Posterior cingulate gyrus (tissue), 11 donors: ENCODE data around the gene GPR82.
"Not testable (repeated sequence)": the region's sequence is repeated elsewhere in the genome, so short reads cannot be mapped to it uniquely, and the experiment has no call there.

Experiments used
- DNase-seq, 10 donors: peaks; one replicate each; pipeline versions ENCODE4 v3.0.0 to v3.0.0-alpha.2; 2020 to 2021; ENCODE audit warnings: mixed read lengths in 3 of 10
- intact Hi-C: fragments of 100-400 bp; cut with DNase I; formaldehyde crosslinking; loops from one replicate; pipeline ENCODE4 v1.15.1; 2023

The GPR82 gene, protein sequence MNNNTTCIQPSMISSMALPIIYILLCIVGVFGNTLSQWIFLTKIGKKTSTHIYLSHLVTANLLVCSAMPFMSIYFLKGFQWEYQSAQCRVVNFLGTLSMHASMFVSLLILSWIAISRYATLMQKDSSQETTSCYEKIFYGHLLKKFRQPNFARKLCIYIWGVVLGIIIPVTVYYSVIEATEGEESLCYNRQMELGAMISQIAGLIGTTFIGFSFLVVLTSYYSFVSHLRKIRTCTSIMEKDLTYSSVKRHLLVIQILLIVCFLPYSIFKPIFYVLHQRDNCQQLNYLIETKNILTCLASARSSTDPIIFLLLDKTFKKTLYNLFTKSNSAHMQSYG

DNA sequence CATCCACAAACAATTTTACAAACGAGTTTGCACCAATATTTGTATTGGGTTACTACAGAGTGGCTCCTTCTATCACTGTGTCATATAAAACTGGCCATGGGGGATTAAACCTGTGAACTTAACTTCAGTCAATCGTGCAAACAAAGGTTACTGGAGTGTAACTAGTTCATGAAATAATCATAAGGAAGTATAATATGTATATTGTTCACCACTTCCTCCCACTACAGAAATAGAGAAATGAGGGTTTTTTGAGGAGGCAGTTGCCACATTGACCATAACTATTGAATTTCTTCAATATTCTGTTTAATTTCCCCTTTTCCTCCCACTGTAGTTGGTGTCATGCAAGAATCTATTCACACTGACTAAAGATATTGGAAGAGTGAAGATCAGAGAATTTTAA is at the start of gene GPR82:
Gene GPR82 (plus strand): TSS at position 356 of the 400 bp plus-strand sequence. CDS start 2,846 bp downstream, outside the sequence.
- no peak for DNase-seq
- intact Hi-C loops, result no loop called here

DNA sequence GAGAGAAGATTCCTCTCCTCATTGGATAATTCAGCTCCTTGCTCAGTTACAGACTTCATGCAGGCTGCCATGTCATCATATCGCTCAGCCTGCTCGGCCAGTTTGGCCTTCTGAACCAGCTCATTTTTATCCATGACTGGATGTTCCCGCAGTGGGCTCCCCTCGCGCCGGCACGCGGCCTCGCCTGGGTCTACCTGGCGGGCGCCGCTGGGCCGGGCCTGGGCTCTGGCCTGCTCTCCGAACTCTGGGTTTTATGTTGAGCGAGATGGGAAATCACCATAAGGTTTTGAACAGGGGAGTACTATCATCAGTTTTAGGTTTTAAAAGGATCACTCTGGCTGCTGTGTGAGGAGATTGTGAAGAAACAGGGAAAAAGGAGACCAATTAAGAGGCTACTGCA is 47.6 kb upstream of the GPR82 start:
- DNase-seq, intact Hi-C loops: not testable (repeated sequence)

DNA sequence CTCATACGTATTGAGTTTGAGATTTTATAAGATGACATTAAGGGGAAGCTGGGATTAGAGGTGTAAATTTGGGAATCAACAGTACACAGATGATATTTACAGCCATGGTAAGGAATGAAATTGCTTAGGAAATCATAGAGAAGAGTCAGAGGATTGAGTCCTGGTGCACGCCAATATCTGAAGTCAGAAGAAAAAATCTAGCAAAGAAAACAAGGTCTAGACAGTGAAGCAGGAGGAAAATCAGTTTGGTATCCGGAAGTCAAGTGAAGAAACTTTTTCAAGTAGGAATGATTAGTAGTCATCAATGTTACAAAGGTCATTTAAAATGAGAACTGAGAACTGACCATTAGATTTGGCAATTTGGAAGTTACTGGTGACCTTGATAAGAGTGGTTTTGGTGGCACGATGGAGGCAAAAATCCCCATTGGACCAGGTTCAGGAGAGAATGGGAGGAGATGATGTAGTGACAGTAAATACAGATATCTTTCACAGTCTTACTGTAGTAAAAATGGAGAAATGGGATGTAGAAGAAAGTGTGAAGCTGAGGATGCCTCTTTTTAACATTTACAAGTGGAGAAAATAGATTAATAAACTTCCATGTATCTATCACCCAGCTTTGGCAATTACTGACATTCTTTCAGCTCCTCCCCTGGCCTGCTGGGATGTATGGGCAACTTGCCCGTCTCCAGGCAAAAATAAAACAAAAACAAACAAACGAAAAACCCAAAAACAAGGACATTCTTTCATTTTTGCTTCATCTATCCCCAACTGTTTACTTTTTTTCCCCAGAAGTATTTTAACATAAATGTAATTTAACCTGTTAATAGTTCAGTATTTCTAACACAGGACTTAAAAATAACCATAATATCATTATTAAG is 46.6 kb upstream of the GPR82 start:
- DNase-seq, result no peak
- intact Hi-C loops, result no loop called here

DNA sequence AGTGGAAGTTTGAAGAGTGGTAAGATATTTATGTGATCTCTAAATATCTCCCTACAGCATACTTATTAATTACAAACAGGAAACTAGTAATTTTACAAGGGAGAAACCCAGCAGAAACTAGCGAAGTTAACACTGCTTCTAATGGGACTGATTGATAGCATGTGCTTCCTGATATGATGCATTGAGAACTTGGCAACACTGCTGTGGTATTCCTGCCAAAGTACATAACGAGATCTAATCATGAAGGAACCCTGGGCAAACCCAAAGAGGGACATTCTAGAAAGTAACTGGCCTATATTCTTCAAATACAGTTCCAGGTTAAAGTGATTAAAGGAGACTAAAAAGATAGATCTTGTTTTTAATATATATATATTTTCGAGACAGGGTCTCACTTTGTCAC is 39.8 kb upstream of the GPR82 start:
- intact Hi-C loops, result no loop called here
- no peak for DNase-seq

DNA sequence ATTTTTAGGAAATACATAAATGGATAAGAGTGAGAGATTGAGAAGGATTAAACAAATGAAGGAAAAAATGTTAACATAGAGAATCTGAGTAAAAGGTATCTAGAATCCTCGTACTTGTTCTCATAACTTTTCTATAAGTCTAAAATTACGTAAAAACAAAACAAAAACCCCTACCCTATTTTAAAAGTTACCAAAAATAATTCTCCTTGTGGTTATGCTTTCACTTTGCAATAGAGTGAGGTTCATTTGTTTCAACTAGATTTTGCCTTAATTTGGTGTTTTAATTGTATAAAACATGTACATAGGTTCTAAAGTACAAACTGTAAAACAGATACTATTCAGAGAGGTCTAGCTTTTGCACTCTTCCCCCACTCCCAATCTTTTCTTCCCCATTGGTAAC is 39.0 kb upstream of the GPR82 start:
- intact Hi-C loops, result loop anchor here (5.0 kb wide), 1 partner anchor 67 kb away; no protein-coding TSS in a partner anchor

DNA sequence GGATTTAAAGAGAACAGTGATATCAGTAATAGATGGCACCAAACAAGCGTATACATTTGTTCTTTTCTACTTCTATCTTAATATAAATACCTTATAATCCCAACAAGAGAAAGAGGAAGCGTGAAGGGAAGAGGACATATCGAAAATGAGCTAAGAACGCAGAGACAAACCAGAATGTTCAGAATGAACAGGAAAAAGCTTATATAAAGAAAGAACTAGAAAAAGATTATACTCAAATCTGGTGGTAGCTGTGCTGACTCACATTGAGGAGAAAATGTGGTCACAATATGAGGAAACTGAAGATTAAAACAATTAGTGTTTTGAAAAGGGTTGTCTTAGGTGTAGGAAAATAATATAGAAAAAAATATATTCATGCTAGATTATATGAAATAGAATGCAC is 37.2 kb upstream of the GPR82 start:
- intact Hi-C loops, result loop anchor here (5.0 kb wide), 1 partner anchor 66 kb away; no protein-coding TSS in a partner anchor
- no peak for DNase-seq

More for the DNA sequence above, 39.0 kb upstream of the GPR82 start:
- DNase-seq, result no peak

DNA sequence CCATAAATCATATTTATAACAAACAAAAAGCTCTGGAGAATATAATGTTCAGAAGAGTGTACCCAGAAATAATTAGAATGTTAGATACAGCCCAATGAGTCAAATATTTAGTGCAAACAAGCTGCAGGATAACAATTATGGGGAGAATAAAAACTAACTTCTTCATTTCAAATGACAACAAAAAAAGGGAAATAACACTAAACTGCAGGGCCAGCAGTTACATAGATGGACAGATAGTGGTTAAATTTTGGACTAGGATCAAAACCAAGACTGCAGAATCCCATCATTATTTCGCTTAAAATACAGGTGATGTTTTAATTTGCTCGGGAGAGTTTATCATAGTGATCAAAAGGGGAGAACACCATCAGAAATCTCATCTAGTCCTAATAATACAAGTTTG is 35.8 kb upstream of the GPR82 start:
- DNase-seq, result no peak
- intact Hi-C loops, result loop anchor here (5.0 kb wide), 1 partner anchor 64 kb away; no protein-coding TSS in a partner anchor

DNA sequence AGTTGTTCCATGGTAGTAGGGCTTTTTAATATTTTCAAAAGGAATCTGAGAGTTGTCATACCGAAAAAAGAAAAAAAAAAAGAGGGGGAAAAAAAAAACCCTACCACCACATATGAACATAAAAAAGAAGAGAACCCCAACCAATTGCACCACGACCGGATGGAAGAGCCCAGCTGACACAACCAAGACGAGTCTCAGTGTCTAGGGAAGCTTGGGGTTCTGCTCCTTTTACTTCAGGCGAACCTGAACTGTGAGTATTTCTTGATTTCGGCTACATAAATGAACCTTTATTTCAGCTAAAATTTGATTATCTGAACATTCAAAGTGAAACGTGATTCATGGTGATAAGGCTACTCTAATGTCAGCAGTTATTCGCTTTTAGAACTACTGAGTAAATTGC is 35.1 kb upstream of the GPR82 start, which contains the start of gene GPR34:
Gene GPR34 (plus strand): TSS at position 139 of the 400 bp plus-strand sequence. CDS start 6,661 bp downstream, outside the sequence.
- no peak for DNase-seq
- intact Hi-C loops, result loop anchor here (5.0 kb wide), 1 partner anchor 63 kb away; no protein-coding TSS in a partner anchor

DNA sequence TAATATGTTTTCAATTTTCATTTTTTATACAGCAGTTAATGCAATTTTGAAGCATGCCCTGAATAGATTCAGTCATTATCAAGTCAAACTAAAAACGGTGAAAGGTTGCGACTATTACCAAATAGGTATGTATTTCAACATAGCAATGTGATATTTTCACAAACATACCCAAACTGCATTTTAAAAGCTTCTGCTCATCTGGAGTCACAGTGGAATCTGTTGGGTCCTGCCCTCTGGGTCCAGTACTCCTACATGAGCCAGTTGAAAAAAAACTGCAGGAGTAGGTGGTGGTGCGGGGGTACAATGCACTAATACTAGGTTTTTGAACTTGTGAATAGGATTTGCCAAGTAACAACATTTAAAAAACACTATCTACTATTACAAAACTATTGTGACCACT is 34.3 kb upstream of the GPR82 start:
- intact Hi-C loops, result loop anchor here (5.0 kb wide), 1 partner anchor 63 kb away; no protein-coding TSS in a partner anchor
- DNase-seq, result no peak

DNA sequence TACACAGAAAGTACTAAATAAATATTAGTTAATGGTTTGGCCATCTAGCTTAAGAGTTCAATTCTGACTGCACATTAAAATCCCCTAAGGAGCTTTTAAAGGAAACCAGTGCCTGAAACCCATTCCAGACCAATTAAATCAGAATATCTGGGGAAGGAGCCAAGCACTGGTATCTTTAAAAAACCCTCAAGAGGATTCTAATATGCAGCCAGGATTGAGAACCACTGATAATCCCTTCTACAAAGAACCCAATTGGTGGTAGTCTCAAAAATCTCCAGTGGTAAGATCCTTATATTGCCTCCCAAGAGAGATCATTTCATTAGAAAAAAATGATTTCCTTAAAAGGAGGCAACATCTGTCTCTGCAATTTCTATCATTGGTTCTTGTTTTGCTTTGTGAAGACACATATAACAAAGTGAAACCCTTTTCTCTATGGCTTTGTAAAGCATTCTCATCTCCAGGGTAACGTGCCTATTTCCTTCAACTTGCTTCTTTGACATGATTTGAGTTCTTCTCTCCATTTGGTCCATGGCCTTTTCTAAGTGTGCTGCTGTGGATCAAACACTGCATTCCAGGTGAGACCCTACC is 31.7 kb upstream of the GPR82 start:
- no peak for DNase-seq

DNA sequence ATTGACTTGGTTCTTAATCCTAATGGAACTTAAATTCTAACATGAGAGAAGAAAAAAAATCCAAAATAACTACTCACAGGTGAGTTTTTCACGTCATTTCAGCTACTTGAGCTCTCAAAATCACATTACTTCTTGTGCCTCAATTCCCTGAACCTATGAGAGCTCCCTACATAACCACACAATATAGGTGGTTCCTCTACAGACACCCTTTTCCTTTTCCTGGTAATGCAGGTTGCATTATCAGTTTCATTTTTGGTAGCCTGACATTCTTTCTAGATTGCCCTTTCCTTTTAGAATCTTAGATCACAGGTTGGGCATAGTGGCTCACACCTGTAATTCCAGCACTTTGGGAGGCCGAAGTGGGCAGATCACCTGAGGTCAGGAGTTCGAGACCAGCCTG is 31.0 kb upstream of the GPR82 start:
- intact Hi-C loops, result no loop called here
- DNase-seq, result no peak

More for the DNA sequence above, 31.7 kb upstream of the GPR82 start:
- intact Hi-C loops, result no loop called here

DNA sequence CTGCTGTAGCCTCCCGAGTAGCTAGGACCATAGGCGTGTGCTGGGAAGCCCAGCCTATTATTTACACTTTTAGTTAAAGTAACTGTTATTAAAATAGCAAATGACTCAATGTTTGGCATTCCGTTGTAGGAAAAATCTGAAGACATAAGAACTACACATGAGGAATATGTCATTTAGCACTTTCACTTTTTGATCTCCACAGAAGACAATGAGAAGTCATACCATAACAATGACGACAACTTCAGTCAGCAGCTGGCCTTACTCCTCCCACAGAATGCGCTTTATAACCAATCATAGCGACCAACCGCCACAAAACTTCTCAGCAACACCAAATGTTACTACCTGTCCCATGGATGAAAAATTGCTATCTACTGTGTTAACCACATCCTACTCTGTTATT is 28.6 kb upstream of the GPR82 start:
- no peak for DNase-seq
- intact Hi-C loops, result no loop called here

DNA sequence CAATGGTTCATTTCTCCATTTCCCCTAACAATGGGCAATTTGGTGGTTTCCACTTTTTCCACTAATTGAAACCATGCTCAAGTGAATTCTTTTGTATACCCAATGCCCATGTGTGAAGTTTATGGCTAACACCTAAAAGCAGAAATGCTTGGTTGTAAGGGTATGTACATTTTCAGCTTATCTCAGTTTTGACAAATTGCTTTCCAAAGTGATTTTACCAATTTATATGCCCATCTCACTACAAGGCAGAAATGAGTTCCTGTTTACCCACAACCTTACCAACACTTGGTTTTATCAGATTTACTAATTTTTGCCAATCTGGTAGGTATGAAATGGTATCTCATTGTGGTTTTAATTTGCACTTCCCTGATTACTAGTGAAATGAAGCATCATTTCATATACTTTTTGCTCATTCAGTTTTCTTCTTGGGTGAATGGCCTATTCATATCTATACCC is 20.4 kb upstream of the GPR82 start:
- DNase-seq, result no peak
- intact Hi-C loops, result no loop called here

DNA sequence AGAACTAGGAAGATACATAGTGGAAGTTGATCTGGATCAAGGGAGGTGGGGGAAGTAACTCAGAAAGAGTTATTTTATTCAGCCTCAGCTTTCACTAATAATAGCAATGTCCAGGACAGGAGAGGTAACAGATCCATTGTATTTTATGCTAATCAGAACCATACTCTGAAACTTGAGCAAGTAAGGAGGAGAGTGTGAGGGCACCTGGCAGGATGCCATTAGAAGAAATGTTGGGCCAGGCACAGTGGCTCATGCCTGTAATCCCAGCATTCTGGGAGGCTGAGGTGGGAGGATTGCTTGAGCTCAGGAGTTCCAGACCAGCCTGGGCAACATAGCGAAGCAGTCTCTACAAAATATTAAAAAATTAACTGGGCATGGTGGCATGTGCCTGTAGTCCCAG is 18.9 kb upstream of the GPR82 start:
- no peak for DNase-seq
- intact Hi-C loops, result no loop called here

DNA sequence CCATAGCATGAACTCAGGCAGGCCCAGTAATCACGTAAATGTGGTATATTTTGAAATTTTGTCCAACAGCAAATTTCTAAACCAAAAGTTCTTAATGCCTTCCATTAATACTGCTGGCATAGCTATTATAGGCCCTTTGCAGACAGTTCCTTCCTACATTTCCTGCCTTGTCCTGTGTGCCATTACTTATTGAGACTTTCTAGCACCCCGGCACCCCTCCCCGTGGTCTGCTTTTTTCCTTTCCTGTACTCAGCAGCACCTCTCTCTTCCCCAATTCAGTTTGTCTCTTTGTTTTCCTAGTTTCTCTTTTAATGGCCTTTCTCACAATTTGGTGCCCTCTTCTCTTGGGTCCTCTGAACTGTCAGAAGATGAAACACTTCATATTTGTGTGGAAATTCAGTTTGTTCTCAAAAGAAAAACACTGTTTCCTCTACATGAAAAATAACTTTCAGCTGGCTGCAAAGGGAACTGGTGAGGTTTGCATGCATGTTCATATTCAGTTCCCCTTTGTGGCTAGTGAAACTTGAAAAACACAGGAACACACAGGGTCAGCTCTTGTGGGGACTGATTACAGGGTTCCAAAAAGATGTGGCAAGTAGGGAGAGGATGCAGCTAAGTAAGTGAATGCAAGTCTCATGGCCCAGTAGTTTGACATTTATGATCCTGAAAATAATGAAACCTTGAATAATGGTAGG is 18.2 kb upstream of the GPR82 start:
- intact Hi-C loops, result no loop called here
- DNase-seq, result peak in 1 of 10 donors; percentile 76

DNA sequence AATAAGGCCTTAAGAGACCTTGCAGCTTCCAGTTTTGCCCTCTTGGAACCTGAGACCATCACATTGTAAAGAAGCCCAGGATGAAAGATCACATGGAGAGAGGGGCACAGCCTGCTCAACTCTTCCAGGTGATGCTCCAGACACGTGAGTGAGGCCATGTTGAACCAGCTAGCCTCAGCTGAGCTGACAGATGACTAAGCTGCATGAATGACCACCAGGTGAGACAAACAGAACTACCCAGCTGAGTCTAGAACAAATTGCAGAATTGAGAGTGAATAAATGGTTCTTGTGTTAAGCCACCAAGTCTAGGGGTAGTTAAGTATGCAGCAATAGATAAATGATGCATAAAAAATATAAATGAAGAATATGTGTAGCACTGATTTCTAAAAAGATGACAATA is 16.8 kb upstream of the GPR82 start:
- intact Hi-C loops, result no loop called here
- DNase-seq, result no peak

DNA sequence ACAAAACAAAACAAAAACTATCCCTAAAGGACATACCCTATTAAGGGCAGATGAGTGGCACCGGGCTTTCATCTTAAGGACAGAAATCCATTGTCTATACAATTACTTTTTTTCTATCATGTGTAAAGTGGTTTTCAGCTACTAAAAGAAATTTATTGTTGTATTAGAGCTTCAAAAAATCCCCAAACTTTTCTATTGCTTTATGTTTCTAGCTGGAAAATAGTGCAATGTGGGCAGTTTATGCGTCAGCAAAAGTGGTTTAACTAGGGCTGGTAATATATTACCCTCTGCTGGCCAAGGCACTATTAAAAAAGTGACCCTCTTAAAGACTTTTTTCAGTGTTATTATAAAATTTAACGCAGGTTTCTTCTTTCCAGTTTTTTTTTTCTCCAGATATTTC is 15.5 kb upstream of the GPR82 start:
- DNase-seq, result no peak
- intact Hi-C loops, result no loop called here

DNA sequence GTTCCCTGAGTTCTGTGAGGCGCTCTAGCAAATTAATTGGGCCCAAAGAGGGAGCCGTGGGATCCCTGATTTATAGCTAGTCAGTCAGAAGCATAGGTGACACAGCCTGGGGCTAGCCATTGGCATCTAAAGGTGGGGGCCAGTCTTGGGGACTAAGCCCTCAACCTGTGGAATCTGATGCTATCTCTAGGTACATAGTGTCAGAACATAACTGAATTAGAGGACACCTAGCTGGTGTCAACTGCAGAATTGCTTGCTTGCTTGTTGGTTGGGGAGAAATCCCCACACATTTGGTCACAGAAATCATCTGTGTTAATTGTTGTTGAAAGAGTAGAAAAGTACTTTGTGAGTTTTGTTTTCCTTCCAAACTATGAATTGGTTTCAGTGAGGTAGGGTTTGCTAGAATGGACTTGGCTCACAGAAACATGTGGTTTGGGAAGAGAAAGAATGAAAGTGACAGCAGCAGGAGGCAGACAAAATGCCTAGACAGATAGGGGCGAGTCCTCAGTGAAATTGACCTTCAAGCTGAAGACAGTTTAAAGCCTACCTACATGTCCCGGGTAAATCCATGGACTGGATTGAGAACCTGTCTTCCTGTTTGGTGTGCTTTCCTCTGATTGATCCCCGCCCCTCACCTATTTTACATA is 12.8 kb upstream of the GPR82 start:
- intact Hi-C loops, result no loop called here
- DNase-seq, result no peak

DNA sequence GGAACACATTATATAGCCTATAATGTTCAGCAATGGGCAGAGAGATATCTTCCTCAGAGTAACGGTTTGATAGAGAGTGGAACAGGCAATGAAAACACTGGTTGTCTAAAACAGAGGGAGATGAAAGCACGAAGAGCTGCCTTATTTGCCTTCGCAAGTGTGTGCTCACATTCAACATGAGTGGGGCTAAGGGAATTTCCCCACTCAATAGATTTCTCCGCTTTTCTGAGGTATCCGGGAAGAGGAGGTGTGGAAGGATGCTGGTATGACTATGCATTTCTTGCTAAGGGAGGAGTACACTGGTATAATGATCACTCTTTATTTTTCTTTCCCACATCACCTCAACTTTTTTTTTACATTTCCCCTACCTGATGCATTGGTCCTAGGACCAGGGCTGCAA is 7.8 kb upstream of the GPR82 start:
- intact Hi-C loops, result no loop called here
- no peak for DNase-seq
